HG02678 (cell line): Measurements from ENCODE around the gene TGM5.
A peak's percentile ranks its signal among the peaks of the same experiment; 100 is the strongest.
"Not testable (repeated sequence)": the region's sequence is repeated elsewhere in the genome, so short reads cannot be mapped to it uniquely, and the experiment has no call there.

ENCODE experiments used
- ATAC-seq: cut with Tn5 transposase; IDR thresholded peaks from one replicate; pipeline ENCODE4 v1.9.1; 2021; ENCODE audit warnings: mild to moderate bottlenecking, moderate library complexity; ENCODE audit not compliant: unreplicated experiment

TGM5 gene

DNA sequence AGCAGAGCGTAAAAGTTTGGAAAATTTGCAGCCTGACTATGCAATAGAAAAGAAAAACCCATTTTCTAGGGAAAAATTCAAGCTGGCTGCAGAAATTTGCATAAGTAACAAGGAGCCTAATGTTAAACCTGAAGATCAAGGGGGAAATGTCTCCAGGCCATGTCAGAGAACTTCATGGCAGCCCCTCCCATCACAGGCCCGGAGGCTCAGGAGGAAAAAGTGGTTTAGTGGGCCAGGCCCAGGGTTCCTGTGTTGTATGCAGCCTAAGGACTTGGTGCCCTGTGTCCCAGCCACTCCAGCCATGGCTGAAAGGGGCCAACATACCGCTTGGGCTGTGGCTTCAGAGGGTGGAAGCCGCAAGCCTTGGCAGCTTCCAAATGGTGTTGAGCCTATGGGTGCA, 68.2 kb downstream of the TGM5 start:
- ATAC-seq, result not testable (repeated sequence)

DNA sequence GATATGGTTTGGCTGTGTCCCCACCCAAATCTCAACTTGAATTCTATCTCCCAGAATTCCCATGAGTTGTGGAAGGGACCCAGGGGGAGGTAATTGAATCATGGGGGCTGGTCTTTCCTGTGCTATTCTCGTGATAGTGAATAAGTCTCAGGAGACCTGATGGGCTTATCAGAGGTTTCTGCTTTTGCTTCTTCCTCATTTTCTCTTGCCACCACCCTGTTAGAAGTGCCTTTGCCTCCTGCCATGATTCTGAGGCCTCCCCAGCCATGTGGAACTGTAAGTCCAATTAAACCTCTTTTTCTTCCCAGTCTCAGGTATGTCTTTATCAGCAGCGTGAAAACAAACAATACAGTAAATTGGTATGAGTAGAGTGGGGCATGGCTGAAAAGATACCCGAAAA, 69.0 kb downstream of the TGM5 start:
- ATAC-seq, result not testable (repeated sequence)

DNA sequence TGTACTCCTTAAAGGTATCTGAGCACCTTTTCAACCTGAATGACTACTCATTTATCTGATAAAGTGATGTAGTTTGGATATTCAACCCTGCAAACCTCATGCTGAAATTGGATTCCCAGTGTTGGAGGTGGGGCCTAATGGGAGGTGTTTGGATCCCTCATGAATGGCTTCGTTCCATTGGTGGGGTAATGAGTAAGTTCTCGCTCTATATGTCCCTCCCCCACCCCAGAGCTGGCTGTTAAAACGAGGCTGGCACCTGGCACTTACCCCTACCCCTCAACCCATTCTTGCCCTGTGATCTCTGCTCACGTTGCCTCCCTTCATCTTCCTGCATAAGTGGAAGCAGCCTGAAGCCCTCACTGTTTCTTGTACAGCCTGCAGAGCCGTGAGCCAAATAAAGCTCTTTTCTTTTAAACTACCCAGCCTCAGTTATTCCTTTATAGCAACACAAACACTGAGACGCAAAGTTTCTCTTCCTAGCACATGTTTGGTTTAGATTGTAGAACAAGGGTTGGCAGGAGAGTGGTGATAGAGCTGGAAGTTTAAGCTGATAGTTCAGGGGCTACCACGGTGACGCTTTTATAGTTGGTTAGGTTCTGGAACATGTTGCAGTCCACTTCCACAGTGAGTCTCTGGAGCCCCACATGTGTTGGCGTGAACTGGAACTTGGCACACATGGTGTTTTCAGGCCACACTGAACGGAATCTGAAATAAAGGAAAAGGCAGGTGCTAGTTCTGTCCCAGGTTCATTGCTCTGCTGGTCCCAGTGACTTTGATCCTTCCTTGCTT, 69.8 kb downstream of the TGM5 start:
- no peak for ATAC-seq

DNA sequence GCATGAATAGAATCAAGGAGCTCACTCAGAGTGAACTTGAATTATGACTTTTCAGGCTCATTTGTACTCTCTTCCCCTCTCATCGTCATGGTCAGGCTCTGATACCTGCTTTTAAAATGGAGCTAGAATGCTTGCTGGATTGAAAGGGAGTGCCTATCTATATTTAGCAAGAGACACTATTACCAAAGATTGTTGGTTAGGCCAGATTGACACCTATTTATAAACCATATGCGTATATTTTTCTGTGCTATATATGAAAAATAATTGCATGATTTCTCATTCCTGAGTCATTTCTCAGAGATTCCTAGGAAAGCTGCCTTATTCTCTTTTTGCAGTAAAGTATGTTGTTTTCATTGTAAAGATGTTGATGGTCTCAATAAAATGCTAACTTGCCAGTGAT, 71.9 kb downstream of the TGM5 start:
- ATAC-seq, result no peak

DNA sequence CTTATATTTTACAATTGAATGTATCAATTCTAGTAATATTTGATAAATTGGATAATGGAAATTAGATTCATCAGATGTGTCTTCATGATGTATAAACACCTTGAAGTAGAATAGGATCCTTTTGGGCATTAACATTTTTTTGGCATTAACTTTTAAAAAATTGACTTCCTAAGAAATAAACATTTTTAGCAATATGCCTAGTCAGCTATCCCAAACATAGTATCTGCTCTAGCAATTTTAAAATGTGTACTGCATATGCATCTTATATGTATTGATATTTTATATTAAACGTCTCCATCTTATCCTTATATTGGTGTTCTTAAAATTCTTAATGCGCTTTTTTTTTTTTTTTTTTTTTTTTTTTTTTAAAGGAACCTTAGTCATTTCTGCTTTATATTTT, 73.0 kb downstream of the TGM5 start:
- no peak for ATAC-seq

DNA sequence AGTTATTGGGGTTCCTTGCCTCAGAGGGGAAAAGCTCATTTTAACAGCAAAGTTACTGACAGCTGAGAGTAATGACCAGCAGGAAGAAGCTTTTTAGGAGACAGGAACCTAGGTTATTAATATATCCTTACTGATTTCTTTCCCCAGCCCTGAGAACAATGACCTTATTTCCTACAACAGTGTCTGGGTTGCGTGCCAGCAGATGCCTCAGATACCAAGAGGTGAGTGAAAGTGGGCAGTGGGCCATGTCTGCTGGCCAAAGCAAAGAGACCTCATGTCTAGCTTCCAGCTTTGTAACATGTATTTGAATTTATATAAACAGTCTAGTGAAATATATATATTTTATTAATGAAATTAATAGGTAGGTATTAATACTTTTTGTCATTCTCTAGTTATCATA, 76.5 kb downstream of the TGM5 start:
- no peak for ATAC-seq

DNA sequence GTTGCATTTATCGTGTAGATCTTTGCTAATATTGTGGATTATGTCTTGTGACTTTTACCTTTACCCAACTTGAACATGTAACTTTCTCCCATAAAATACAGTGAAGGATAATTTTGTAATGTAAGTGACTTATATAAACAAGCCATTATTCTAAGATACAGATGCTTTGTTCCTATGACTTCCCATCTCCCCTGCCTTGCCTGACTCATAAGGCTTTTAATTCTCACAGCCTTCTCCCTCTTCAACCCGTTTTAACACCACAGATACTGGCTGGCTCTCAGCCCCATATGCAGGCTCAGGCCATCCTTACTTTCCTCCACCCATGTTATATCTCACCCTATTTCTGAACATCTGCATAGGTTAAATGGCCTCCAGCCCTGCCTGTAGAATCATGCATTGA, 77.4 kb downstream of the TGM5 start:
- ATAC-seq, result no peak

DNA sequence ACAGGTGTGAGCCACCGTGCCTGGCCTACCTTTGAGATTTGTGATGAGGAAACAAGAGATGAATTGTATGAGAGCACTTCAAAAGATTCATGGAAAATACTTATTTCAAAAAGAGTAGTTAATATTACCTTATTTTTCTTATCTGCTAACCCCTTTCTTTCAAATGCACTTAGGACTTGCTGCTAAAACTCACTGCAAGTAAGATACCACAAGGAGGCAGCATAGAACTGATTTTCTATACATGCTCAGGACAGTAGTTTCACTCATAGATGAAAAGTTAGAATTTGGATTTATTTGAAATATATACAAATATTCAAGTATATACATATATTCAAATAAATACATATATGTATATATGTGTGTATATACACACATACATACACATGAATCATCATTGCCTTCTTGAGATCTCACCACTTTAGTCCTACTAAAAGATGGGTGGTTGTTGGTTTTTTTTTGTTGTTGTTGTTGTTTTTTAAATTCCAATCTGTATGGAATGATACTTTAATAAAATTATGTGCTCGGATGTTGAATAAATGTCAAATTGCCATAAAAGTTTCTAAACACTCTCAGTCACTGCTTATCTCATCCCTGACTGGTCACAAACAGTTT, 79.1 kb downstream of the TGM5 start:
- no peak for ATAC-seq

DNA sequence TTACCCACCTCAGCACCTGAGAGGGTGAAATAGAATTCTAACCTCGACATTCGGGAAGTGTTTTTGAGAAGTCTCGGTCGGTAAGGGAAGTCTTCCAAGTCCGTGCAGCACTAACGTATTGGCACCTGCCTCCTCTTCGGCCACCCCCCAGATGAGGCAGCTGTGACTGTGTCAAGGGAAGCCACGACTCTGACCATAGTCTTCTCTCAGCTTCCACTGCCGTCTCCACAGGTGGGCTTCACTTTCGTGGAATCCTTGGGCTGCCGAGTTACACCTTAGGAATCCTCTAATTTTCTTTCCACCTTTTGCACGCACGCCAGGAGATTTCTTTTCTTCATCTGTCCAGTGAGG, 80.8 kb downstream of the TGM5 start:
- ATAC-seq, result peak; percentile 28

DNA sequence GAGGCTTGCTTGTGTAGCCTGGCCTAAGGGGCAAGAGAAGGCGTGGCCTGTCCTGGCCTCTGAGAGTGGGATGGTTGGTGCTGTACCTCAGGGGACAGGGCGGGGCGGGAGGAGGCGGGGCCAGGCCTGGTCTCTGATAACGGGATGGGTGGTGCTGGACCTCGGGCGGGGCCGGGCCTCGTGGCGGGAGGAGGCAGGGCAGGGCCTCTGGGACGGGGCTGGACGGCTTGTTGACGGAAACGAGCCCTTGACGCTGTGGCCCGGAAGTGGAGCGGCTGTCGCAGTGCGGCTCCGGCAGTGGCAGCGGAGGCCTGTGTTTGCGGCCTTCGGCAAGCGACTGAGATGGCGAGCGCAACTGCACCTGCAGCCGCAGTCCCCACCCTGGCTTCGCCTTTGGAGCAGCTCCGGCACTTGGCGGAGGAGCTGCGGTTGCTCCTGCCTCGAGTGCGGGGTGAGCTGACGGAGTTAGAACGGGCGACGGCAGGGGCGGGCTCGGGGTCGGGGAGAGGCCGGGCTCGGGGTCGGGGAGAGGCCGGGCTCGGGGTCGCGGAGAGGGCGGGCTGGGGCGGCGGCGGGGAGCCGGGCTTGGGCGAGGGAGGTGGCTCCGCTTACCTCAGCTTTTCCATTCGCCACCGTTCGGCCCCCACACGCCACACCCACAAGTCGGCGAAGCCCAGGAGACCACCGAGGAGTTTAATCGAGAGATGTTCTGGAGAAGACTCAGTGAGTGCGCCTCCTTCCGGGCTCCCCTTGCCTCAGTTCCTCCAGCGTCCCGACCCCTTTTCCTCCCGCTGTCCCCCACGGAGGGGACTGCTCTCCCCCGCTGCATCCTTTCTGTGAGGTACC, 81.3 kb downstream of the TGM5 start, which contains the start of gene CCNDBP1:
Gene CCNDBP1 (plus strand): TSS at position 247 of the 846 bp plus-strand sequence. CDS start 96 bp downstream, at position 343.
- peak; percentile 95 for ATAC-seq

DNA sequence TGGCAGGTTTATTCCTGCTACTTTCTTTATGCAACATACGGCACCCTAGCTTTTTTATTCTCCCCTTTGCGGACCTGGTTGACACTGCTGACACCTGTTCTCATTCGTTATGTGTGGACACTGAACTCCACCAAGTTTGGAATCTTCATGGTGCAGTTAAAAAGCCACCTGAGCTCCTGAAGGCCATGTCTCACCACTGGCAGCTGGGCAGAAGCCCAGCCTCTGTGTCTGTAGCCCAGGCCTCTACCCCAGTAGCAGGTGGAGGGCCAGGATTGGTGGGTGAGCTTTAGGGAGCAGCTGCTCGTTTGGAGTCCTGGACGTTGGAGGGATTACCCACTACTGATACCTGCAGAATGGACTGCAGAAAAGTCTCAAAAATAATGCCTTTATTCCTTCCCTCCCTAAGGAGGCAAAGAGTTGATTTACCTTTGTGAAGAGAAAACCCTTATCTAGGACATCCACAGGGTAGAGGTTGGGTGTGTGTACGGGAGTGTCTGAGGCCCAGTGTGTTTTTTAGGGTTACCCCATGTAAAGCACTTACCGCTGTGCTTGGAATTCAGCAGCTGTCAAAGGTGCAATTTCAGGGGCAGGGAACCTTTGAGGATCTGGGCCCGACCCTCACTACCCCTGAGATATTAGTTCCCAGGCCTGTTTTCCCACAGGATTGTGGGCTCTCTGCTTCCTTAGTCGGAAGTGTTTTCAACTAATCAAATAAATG, 82.2 kb downstream of the TGM5 start:
- ATAC-seq, result no peak

DNA sequence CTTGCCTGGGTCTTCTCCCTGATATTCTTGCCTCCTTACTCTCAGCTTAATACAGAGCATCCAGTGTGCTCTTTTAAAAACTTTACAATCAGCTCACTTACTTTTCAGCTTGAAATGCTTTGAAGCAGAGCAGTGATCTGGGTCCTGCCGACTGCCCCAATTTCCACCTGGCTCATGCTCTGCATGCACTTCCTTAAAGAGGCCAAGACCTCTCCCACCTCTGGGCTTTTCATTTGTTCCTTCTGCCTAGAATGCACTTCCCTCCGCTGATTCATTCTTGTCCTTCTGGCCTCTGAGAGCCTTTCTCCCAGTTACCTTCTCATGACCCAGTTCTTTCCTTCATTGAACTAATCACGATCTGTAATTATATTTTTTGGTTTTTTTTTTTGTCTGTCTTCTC, 83.5 kb downstream of the TGM5 start:
- ATAC-seq, result no peak
